Central memory CD8-positive, alpha-beta T cell (primary cell): ENCODE data around the gene CAPZB.
A peak's percentile ranks its signal among the peaks of the same experiment; 100 is the strongest.

Experiments
- ATAC-seq: fragments of 150-1000 bp; cut with Tn5 transposase; replicated peaks from 2 replicates; pipeline ENCODE4 v1.10.0; 2022; ENCODE audit warnings: mild to moderate bottlenecking, moderate FRiP score, moderate number of reproducible peaks; ENCODE audit not compliant: poor library complexity, severe bottlenecking; ENCODE audit errors: extremely low read depth
- DNase-seq, 2 donors: peaks; one replicate each; pipeline ENCODE4 v3.0.0; 2021; ENCODE audit warnings: low spot score in 2 of 2
- H3K27ac Mint-ChIP-seq: one replicate; pipeline ENCODE4 v1.8.0; 2022; ENCODE audit warnings: low read depth, mild to moderate bottlenecking, moderate library complexity, mixed read lengths
- H3K27me3 Mint-ChIP-seq: one replicate; pipeline ENCODE4 v1.8.0; 2022; ENCODE audit warnings: mixed read lengths
- H3K36me3 Mint-ChIP-seq: one replicate; pipeline ENCODE4 v1.8.0; 2022; ENCODE audit warnings: mild to moderate bottlenecking, moderate library complexity, mixed read lengths; ENCODE audit not compliant: insufficient read depth
- H3K4me1 Mint-ChIP-seq: one replicate; pipeline ENCODE4 v1.8.0; 2022; ENCODE audit warnings: mixed read lengths
- H3K4me3 Mint-ChIP-seq: one replicate; pipeline ENCODE4 v1.8.0; 2022; ENCODE audit warnings: mild to moderate bottlenecking, moderate library complexity, mixed read lengths
- H3K9me3 Mint-ChIP-seq: one replicate; pipeline ENCODE4 v1.8.0; 2022; ENCODE audit warnings: mixed read lengths

Gene CAPZB

GRCh38 chr1:19437891-19438294 is 47.4 kb downstream of the CAPZB start:
- Mint-ChIP-seq H3K4me3 (no peak overlapping the region), H3K27me3 (no peaks in the 10 kb centered on the region), H3K27ac (peak overlapping the region; percentile 85), H3K4me1 (peaks cover 87% of the 10 kb centered on the region), H3K9me3 (no peaks in the 10 kb centered on the region), H3K36me3 (peaks cover 24% of the 10 kb centered on the region)
- DNase-seq (no peak), ATAC-seq (no peak)

- H3K9me3 Mint-ChIP-seq = no peaks in the 10 kb centered on the region
- H3K4me3 Mint-ChIP-seq = peak overlapping the region; percentile 34
- H3K27ac Mint-ChIP-seq = peak overlapping the region; percentile 85
- H3K27me3 Mint-ChIP-seq = no peaks in the 10 kb centered on the region
- DNase-seq = no peak
- peaks cover 82% of the 10 kb centered on the region for H3K4me1 Mint-ChIP-seq
- H3K36me3 Mint-ChIP-seq = peaks cover 21% of the 10 kb centered on the region
- no peak for ATAC-seq
These were observed 48.4 kb downstream of the CAPZB start for GRCh38 chr1:19436716-19437476.

GRCh38 chr1:19435851-19436455 is 49.4 kb downstream of the CAPZB start:
- H3K27ac Mint-ChIP-seq = peak overlapping the region; percentile 85
- peak overlapping the region; percentile 34 for H3K4me3 Mint-ChIP-seq
- DNase-seq = no peak
- no peak for ATAC-seq
- peaks cover 79% of the 10 kb centered on the region for H3K4me1 Mint-ChIP-seq
- H3K27me3 Mint-ChIP-seq = no peaks in the 10 kb centered on the region
- H3K9me3 Mint-ChIP-seq = no peaks in the 10 kb centered on the region
- peaks cover 21% of the 10 kb centered on the region for H3K36me3 Mint-ChIP-seq

GRCh38 chr1:19435181-19435580 is 50.2 kb downstream of the CAPZB start:
- Mint-ChIP-seq H3K4me3 (no peak overlapping the region), H3K4me1 (peaks cover 83% of the 10 kb centered on the region), H3K9me3 (no peaks in the 10 kb centered on the region), H3K36me3 (peaks cover 20% of the 10 kb centered on the region), H3K27ac (no peak overlapping the region), H3K27me3 (no peaks in the 10 kb centered on the region)
- DNase-seq = no peak
- no peak for ATAC-seq

GRCh38 chr1:19433719-19433998 is 51.7 kb downstream of the CAPZB start:
- H3K36me3 Mint-ChIP-seq = peaks cover 21% of the 10 kb centered on the region
- peaks cover 83% of the 10 kb centered on the region for H3K4me1 Mint-ChIP-seq
- H3K9me3 Mint-ChIP-seq = no peaks in the 10 kb centered on the region
- no peak overlapping the region for H3K4me3 Mint-ChIP-seq
- peak overlapping the region; percentile 38 for H3K27ac Mint-ChIP-seq
- no peaks in the 10 kb centered on the region for H3K27me3 Mint-ChIP-seq
- DNase-seq (no peak), ATAC-seq (no peak)

GRCh38 chr1:19432943-19433718 is 52.2 kb downstream of the CAPZB start:
- H3K27ac Mint-ChIP-seq = peak overlapping the region; percentile 38
- H3K4me3 Mint-ChIP-seq = peak overlapping the region; percentile 34
- H3K9me3 Mint-ChIP-seq = no peaks in the 10 kb centered on the region
- DNase-seq (no peak), ATAC-seq (no peak)
- H3K36me3 Mint-ChIP-seq = peaks cover 21% of the 10 kb centered on the region
- peaks cover 82% of the 10 kb centered on the region for H3K4me1 Mint-ChIP-seq
- no peaks in the 10 kb centered on the region for H3K27me3 Mint-ChIP-seq

GRCh38 chr1:19430121-19431068 is 54.9 kb downstream of the CAPZB start:
- Mint-ChIP-seq H3K27ac (peak overlapping the region; percentile 74), H3K9me3 (no peaks in the 10 kb centered on the region), H3K27me3 (no peaks in the 10 kb centered on the region), H3K4me3 (peak overlapping the region; percentile 41), H3K4me1 (peaks cover 75% of the 10 kb centered on the region), H3K36me3 (peaks cover 15% of the 10 kb centered on the region)
- no peak for ATAC-seq
- DNase-seq = no peak

- DNase-seq (no peak), ATAC-seq (no peak)
- Mint-ChIP-seq H3K9me3 (no peaks in the 10 kb centered on the region), H3K27ac (peak overlapping the region; percentile 74), H3K36me3 (peaks cover 14% of the 10 kb centered on the region), H3K4me3 (peak overlapping the region; percentile 6), H3K4me1 (peaks cover 76% of the 10 kb centered on the region), H3K27me3 (no peaks in the 10 kb centered on the region)
These were observed 55.7 kb downstream of the CAPZB start for GRCh38 chr1:19429611-19430010.

- DNase-seq (no peak), ATAC-seq (no peak)
- Mint-ChIP-seq H3K27me3 (no peaks in the 10 kb centered on the region), H3K9me3 (no peaks in the 10 kb centered on the region), H3K27ac (peak overlapping the region; percentile 70), H3K36me3 (peaks cover 8% of the 10 kb centered on the region), H3K4me3 (no peak overlapping the region), H3K4me1 (peaks cover 79% of the 10 kb centered on the region)
These were observed 58.1 kb downstream of the CAPZB start for GRCh38 chr1:19427087-19427781.

GRCh38 chr1:19426294-19427086 is 58.8 kb downstream of the CAPZB start:
- Mint-ChIP-seq H3K9me3 (no peaks in the 10 kb centered on the region), H3K4me1 (peaks cover 87% of the 10 kb centered on the region), H3K27me3 (no peaks in the 10 kb centered on the region), H3K36me3 (peaks cover 8% of the 10 kb centered on the region), H3K4me3 (peak overlapping the region; percentile 22), H3K27ac (peak overlapping the region; percentile 70)
- no peak for ATAC-seq
- DNase-seq = no peak

GRCh38 chr1:19425646-19426239 is 59.6 kb downstream of the CAPZB start:
- H3K4me3 Mint-ChIP-seq = no peak overlapping the region
- H3K27ac Mint-ChIP-seq = peak overlapping the region; percentile 70
- H3K4me1 Mint-ChIP-seq = peaks cover 89% of the 10 kb centered on the region
- H3K36me3 Mint-ChIP-seq = peaks cover 8% of the 10 kb centered on the region
- H3K9me3 Mint-ChIP-seq = no peaks in the 10 kb centered on the region
- DNase-seq (no peak), ATAC-seq (no peak)
- H3K27me3 Mint-ChIP-seq = no peaks in the 10 kb centered on the region
